ENCODE measurements around the gene MARS1.
A peak's percentile ranks its signal among the peaks of the same experiment; 100 is the strongest.

Gene MARS1

DNA sequence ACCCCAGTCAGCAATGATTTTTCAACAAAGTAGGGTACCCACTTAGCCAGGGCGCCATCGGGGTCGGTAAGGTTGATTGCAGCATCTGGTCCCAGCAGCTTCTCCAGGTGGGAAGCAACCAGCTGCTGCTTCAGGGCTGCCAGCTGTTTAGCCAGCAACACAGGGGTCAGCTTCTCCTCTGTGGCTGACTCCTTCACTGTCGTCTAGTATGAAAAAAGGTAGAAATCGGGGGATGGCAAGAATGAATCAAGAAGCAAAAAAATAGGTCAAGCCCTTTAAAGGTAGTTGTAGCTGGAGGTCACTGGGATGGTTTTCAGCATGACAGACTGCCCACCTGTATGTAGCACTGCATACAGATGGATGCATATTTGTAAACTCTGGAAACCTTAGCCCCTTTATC lies 46.4 kb downstream of the MARS1 start:
- DNase-seq, result no peak

GRCh38 chr12:57534991-57535543 lies 47.2 kb downstream of the MARS1 start:
- no peak for DNase-seq

DNA sequence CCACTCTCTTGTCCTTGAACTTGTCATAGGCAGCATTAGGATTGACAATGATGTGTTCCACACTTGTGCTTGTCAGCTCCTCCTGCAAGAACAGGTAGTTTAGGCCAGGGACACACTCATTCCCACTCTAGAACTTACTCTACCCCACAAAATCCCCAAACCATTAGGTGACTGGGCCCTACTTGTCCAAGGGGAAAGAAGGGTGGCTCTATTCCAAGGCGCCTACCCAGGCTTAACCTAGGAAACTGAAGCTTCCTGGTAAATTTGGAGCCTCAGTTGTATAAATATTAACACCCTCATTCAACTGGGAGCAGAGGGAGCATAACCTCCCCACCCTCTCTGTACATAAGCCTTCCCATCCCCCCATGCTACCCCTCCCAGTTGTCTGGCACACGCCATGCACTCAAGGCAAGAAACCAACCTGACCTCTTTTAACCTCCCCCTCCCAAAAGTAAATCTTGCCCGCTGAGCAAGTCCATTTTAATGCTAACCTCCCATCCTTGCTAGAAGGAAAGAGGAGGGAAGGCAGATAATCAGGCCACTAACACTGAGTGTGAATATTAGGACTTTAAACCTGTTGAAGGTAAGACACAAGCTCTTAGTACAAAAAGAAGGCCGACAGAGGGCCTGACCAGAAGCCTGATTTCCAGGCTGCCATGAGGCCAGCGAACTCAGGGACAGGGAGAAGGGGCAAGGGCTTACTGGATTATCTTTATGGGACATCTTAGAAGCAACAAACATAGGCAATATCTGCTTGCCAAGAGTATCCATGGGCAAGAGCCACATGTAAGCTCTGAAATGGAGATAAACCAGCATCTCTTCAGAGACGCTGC lies 48.1 kb downstream of the MARS1 start:
- no peak for DNase-seq

GRCh38 chr12:57536597-57536942 lies 48.7 kb downstream of the MARS1 start:
- no peak for DNase-seq

DNA sequence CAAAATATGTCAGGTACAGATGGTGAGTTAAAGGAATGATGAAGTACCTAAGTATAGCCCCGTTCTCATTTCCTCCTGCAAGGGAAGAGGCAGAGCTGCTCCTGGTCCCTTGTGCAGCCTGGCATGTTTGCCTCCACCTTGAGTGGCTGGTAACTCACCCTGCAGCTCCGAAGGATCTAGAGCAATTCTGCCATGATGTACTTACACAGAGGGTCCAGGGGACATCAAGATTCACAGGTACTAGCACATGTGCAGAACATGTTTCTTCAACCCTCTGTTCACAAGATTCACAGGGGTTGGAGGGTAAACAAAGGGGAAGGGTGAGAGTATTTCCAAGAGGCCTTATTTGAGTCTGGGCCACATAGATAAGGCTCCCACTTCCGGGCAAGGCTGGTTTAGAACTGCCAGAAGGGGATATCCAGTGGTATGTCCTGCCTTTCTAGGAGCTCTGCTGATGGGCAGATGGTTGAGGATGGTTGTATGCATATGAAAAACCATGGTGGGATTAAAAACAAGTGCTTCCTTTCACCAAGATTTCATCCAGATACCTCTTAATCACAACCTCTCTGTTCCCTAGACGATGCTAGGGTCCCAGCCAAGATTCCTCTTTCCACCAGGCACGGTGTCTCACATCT lies 51.4 kb downstream of the MARS1 start:
- DNase-seq, result no peak

GRCh38 chr12:57541001-57541400 lies 53.1 kb downstream of the MARS1 start:
- no peak for DNase-seq

DNA sequence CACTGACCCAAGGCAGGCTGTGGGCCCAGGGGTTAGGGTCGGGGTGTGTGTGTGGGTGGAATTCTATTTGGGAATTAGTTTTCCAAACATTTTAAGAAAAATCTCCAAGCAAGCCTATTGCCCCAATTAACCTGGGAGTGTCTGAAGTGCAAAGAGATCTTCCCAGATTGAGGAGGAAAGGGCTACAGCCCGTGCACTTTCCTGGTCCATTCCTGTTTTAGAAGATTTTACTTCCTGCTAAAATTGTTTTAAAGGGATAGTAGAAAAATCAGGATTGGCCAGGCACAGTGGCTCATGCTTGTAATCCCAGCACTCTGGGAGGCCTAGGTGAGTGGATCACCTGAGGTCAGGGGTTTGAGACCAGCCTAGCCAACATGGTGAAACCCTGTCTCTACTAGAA lies 53.8 kb downstream of the MARS1 start:
- DNase-seq, result no peak

GRCh38 chr12:57543581-57543980 lies 55.7 kb downstream of the MARS1 start:
- DNase-seq, result peak; percentile 71

- DNase-seq, result peak; percentile 59
Observed at GRCh38 chr12:57545809-57546437, 58.1 kb downstream of the MARS1 start.

DNA sequence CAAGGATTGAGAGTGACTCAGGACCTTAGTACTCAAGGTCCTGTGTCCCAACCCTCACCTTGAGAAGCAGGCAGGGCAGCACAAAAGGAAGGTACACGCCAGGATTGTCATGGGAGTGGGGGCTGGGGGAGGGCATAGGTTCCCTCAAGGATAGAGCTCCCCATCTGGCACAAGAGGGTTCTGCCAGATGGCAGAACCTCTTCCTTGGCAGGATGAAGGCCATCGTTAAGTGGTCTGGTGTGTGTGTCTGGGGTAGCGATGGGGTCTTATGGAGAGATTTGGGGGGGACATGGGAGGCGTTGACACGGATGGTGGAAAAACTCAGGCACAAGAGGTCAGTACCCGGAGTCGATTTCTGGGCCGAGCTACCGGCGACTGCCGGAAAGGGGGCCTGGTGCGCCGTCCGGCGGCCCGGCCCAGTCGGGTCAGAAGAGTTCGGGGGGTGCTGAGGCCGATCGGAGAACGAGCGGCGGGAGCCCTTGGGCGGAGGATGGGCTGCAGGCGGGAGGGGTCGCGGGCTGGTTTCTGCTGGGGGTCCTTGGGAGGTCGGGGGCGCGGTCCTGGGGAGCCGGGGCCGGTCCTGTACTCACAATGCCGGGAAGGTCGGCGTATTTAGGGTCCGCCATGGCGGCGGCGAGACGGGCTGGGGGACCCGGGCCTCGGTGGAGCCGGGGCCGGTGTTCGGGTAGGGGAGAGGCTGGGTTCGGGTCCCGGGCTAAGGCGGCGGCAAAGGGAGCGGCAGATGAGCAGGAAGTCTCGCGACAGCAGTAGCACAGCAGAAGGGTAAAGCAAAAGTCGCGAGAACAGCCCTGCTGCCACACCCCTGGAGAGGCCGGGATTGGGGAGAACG lies 58.8 kb downstream of the MARS1 start, which contains the start of gene DCTN2:
TSS of gene DCTN2 (minus strand) at position 755 of the 850 bp plus-strand sequence. CDS start at position 626, 129 bp downstream.
- DNase-seq, result peak; percentile 97

DNA sequence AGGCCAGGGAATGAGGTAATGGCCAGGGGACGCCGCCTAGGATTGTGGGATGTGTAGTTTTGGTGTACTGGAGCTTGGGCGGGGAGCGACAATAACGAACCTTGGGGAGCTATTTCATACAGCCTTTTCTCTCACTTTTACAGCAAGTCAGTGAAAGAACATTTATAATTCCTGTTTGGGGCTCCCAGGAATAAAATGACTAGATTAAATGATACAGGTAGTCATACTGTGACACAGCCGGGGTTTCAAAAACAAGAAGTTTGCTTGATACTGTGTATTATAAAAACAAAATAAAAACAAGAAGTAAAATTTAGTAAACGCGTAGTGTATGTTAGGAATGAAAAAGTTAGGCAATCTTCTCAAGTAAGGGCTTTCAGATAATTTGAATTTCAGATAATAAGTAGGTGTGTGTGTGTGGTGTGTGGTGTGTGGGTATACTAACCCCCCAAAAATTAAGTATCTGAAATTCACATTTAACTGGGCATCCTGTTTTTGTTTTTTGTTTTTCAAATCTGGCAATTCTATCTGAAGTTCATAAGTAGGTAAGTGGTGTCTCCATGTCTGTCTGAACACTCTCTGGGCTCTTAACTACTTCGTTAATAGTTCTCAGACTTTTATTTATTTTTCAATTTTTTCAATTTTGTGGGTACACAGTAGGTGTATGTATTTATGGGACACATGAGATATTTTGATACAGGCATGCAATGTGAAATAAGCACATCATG lies 59.6 kb downstream of the MARS1 start:
- no peak for DNase-seq

- DNase-seq, result no peak
Observed at GRCh38 chr12:57548013-57548315, 60.1 kb downstream of the MARS1 start.

DNA sequence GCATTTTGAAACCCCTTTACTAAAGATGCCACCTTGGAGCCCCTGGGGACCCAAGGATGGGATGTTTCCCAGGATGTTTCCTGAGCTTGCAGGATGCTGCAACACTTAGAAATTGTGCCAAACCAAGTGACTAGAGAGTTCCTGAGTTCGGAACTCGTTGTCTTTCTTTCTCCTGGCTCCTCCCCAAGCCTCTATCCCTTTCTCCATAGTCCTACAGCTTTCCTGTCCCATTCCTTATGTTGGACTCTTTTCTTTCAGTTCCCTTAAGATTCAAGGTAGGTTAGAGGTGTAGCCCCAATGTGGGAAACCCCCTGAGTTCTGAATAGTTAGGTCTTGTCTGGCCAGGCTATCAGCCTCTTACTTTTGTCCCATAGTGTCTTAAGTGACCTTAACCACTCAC lies 60.6 kb downstream of the MARS1 start:
- no peak for DNase-seq

GRCh38 chr12:57549203-57549908 lies 61.5 kb downstream of the MARS1 start:
- DNase-seq, result no peak

- peak; percentile 56 for DNase-seq
Observed at GRCh38 chr12:57549909-57550640, 62.2 kb downstream of the MARS1 start, which contains the start of gene KIF5A. TSS of gene KIF5A (plus strand) at chr12:57550044. CDS start at chr12:57550272, 228 bp downstream.

- no peak for DNase-seq
Observed at GRCh38 chr12:57550641-57551549, 63.0 kb downstream of the MARS1 start.

GRCh38 chr12:57551637-57552305 lies 63.9 kb downstream of the MARS1 start:
- DNase-seq, result no peak

GRCh38 chr12:57552306-57552651 lies 64.4 kb downstream of the MARS1 start:
- no peak for DNase-seq

GRCh38 chr12:57552835-57553313 lies 65.0 kb downstream of the MARS1 start:
- DNase-seq, result no peak

Data from NCI-H510A (cell line).